H1 (cell line): ENCODE data around the gene UBA5. TPM values are rescaled to one million over a fixed set of nuclear protein-coding genes. Genes with fewer than 3 reads are reported as not detected.

ENCODE experiments used
- CTCF ChIA-PET: fragments of 300-600 bp; sonication (Branson Sonifier 250); formaldehyde crosslinking; loops from one replicate; lab custom pipeline; 2021; ENCODE audit not compliant: partially characterized antibody; lab: Charles Lee
- POLR2A ChIA-PET: fragments of 300-600 bp; sonication (Branson Sonifier 250); formaldehyde crosslinking; loops from one replicate; lab custom pipeline; 2021; ENCODE audit warnings: inconsistent platforms; ENCODE audit not compliant: partially characterized antibody; lab: Charles Lee
- DNase-seq, 2 experiments: peaks; one replicate each; pipeline versions ENCODE4 v3.0.0 to v3.0.0-alpha.2; 2010 to 2022; ENCODE audit warnings: low spot score in 2 of 2, low read depth in 1 of 2, mixed read lengths in 1 of 2
- FAIRE-seq: peaks from 2 replicates; lab custom pipeline; 2011; peaks lifted over from hg19 to GRCh38; lab: Jason Lieb, UNC
- H2AFZ ChIP-seq: 2 replicates; pipeline ENCODE4 v1.8.1; 2012; ENCODE audit warnings: low read length, inconsistent platforms
- H2AK5ac ChIP-seq: 2 replicates; pipeline ENCODE4 v1.6.1; 2013; ENCODE audit warnings: low read depth, low read length
- H2BK120ac ChIP-seq: replicated peaks from 2 replicates; pipeline ENCODE3; 2013; ENCODE audit warnings: low read depth, low read length, inconsistent platforms
- H2BK12ac ChIP-seq: 2 replicates; pipeline ENCODE4 v1.6.1; 2013; ENCODE audit warnings: low read depth, low read length
- H2BK15ac ChIP-seq: 2 replicates; pipeline ENCODE4 v1.6.1; 2013; ENCODE audit warnings: low read length
- H2BK20ac ChIP-seq: 2 replicates; pipeline ENCODE4 v1.6.1; 2013; ENCODE audit warnings: low read length
- H2BK5ac ChIP-seq: 2 replicates; pipeline ENCODE4 v1.6.1; 2013; ENCODE audit warnings: low read depth, low read length
- H3K14ac ChIP-seq: 2 replicates; pipeline ENCODE4 v1.6.1; 2013; ENCODE audit warnings: inconsistent platforms; ENCODE audit not compliant: insufficient read length
- H3K18ac ChIP-seq: 2 replicates; pipeline ENCODE4 v1.6.1; 2013; ENCODE audit warnings: low read length; ENCODE audit errors: extremely low read depth
- H3K23ac ChIP-seq: 2 replicates; pipeline ENCODE4 v1.6.1; 2013; ENCODE audit warnings: inconsistent platforms; ENCODE audit not compliant: insufficient read length
- H3K23me2 ChIP-seq: 2 replicates; pipeline ENCODE4 v1.6.1; 2013; ENCODE audit warnings: low read depth, low read length
- H3K27ac ChIP-seq: 2 replicates; pipeline ENCODE4 v1.6.1; 2011; ENCODE audit warnings: low read depth, low read length, inconsistent platforms
- H3K27me3 ChIP-seq, 4 experiments: replicated peaks in 1 of 4; 1 replicate in 1 of 4; 2 replicates in 3 of 4; pipeline versions ENCODE4 v1.6.1 to v1.8.1; 2011 to 2013; ENCODE audit warnings: low read length in 3 of 4, mild to moderate bottlenecking in 3 of 4, inconsistent platforms in 2 of 4, mixed read lengths in 2 of 4, moderate library complexity in 1 of 4; ENCODE audit not compliant: control insufficient read depth in 3 of 4, insufficient read depth in 3 of 4; ENCODE audit errors: extremely low read depth in 1 of 4
- H3K36me3 ChIP-seq, 4 experiments: 2 replicates each; pipeline versions ENCODE4 v1.6.1 to v1.8.1; 2011 to 2013; ENCODE audit warnings: mild to moderate bottlenecking in 4 of 4, low read length in 3 of 4, moderate library complexity in 2 of 4, control low read depth in 1 of 4, inconsistent platforms in 1 of 4; ENCODE audit not compliant: insufficient read depth in 4 of 4, control insufficient read depth in 2 of 4
- H3K4ac ChIP-seq: replicated peaks from 2 replicates; pipeline ENCODE3; 2013; ENCODE audit warnings: low read length, low read depth, mixed read lengths, inconsistent platforms; ENCODE audit not compliant: insufficient read length
- H3K4me1 ChIP-seq, 4 experiments: replicated peaks in 1 of 4; 1 replicate in 1 of 4; 2 replicates in 3 of 4; pipeline versions ENCODE4 v1.6.1 to v1.8.1; 2011 to 2013; ENCODE audit warnings: low read length in 3 of 4, inconsistent platforms in 2 of 4, mixed read lengths in 1 of 4; ENCODE audit not compliant: insufficient read depth in 4 of 4, control insufficient read depth in 3 of 4
- H3K4me2 ChIP-seq, 2 experiments: 2 replicates each; pipeline versions ENCODE4 v1.6.1 to v1.8.1; 2011 to 2013; ENCODE audit warnings: low read depth in 2 of 2, low read length in 2 of 2, control low read depth in 1 of 2, inconsistent platforms in 1 of 2, mild to moderate bottlenecking in 1 of 2; ENCODE audit not compliant: insufficient read depth in 1 of 2
- H3K4me3 ChIP-seq, 4 experiments: fragments of 200-600, 300-600 bp in 1 of 4; sonication (generic), shearing (Covaris generic), sonication (Bioruptor Twin) in 1 of 4; 2 replicates each; pipeline versions ENCODE4 v1.5.1 to v1.8.1; 2011 to 2016; ENCODE audit warnings: low read length in 4 of 4, low read depth in 3 of 4, control low read depth in 2 of 4, inconsistent platforms in 2 of 4, mild to moderate bottlenecking in 2 of 4, mixed read lengths in 1 of 4, moderate library complexity in 1 of 4; ENCODE audit not compliant: insufficient read depth in 2 of 4; ENCODE audit errors: extremely low read depth in 1 of 4
- H3K56ac ChIP-seq: replicated peaks from 2 replicates; pipeline ENCODE3; 2013; ENCODE audit warnings: low read depth, mild to moderate bottlenecking, mixed read lengths, low read length, inconsistent platforms; ENCODE audit not compliant: insufficient read length
- H3K79me1 ChIP-seq: 2 replicates; pipeline ENCODE4 v1.6.1; 2013; ENCODE audit warnings: low read depth, low read length, control low read depth
- H3K79me2 ChIP-seq, 2 experiments: 2 replicates each; pipeline versions ENCODE4 v1.6.1 to v1.8.1; 2012 to 2013; ENCODE audit warnings: low read length in 2 of 2, mild to moderate bottlenecking in 2 of 2, inconsistent platforms in 1 of 2; ENCODE audit not compliant: insufficient read depth in 2 of 2, control insufficient read depth in 1 of 2
- H3K9ac ChIP-seq, 4 experiments: replicated peaks in 1 of 4; 1 replicate in 1 of 4; 2 replicates in 3 of 4; pipeline versions ENCODE4 v1.6.1 to v1.8.1; 2011 to 2013; ENCODE audit warnings: low read depth in 3 of 4, low read length in 3 of 4, control low read depth in 2 of 4, mild to moderate bottlenecking in 2 of 4, moderate library complexity in 2 of 4, inconsistent platforms in 1 of 4; ENCODE audit errors: extremely low read depth in 1 of 4
- H3K9me3 ChIP-seq, 2 experiments: 2 replicates each; pipeline versions ENCODE4 v1.6.1 to v1.8.1; 2012 to 2013; ENCODE audit warnings: mild to moderate bottlenecking in 2 of 2, moderate library complexity in 2 of 2, control low read depth in 1 of 2, inconsistent platforms in 1 of 2, low read depth in 1 of 2, low read length in 1 of 2, mixed read lengths in 1 of 2; ENCODE audit not compliant: insufficient read depth in 2 of 2
- H4K20me1 ChIP-seq, 2 experiments: replicated peaks in 1 of 2; 2 replicates each; pipeline versions ENCODE3 to v1.8.1; 2011 to 2013; ENCODE audit warnings: inconsistent platforms in 2 of 2, low read length in 2 of 2, mild to moderate bottlenecking in 1 of 2; ENCODE audit not compliant: insufficient read depth in 2 of 2, control insufficient read depth in 1 of 2
- H4K5ac ChIP-seq: 2 replicates; pipeline ENCODE4 v1.6.1; 2013; ENCODE audit warnings: low read length, low read depth, mixed read lengths, inconsistent platforms; ENCODE audit not compliant: insufficient read length
- H4K8ac ChIP-seq: 2 replicates; pipeline ENCODE4 v1.8.0; 2013; ENCODE audit warnings: mild to moderate bottlenecking, moderate library complexity, low read length, inconsistent platforms; ENCODE audit not compliant: insufficient read depth; ENCODE audit errors: extremely low read depth
- H4K91ac ChIP-seq: replicated peaks from 2 replicates; pipeline ENCODE3; 2013; ENCODE audit warnings: low read length, mixed read lengths, inconsistent platforms; ENCODE audit not compliant: insufficient read length
- CREB1 ChIP-seq: IDR thresholded peaks from 2 replicates; pipeline ENCODE4 v1.6.1; 2012; ENCODE audit warnings: inconsistent platforms
- E2F6 ChIP-seq: IDR thresholded peaks from 2 replicates; pipeline ENCODE4 v1.6.1; 2012; ENCODE audit warnings: inconsistent platforms
- GABPA ChIP-seq: IDR thresholded peaks from 2 replicates; pipeline ENCODE4 v1.6.1; 2011; ENCODE audit warnings: mild to moderate bottlenecking, low read length, moderate library complexity, borderline replicate concordance; ENCODE audit not compliant: insufficient read depth
- KDM4A ChIP-seq: IDR thresholded peaks from one replicate; pipeline ENCODE4 v1.7.1; 2012; ENCODE audit warnings: low read depth, mild to moderate bottlenecking, moderate library complexity, low read length, inconsistent platforms; ENCODE audit not compliant: severe bottlenecking
- NANOG ChIP-seq: IDR thresholded peaks from 2 replicates; pipeline ENCODE4 v1.6.1; 2011; ENCODE audit warnings: low read length, low read depth, mild to moderate bottlenecking, inconsistent platforms; ENCODE audit not compliant: insufficient read depth, poor library complexity, severe bottlenecking
- POLR2AphosphoS5 ChIP-seq: IDR thresholded peaks from 2 replicates; pipeline ENCODE4 v1.6.1; 2011; ENCODE audit warnings: low read depth, low read length
- RBBP5 ChIP-seq: IDR thresholded peaks from 2 replicates; pipeline ENCODE4 v1.7.1; 2012; ENCODE audit warnings: low read depth, mild to moderate bottlenecking, inconsistent platforms, low read length, moderate library complexity, borderline replicate concordance
- TAF1 ChIP-seq: IDR thresholded peaks from 2 replicates; pipeline ENCODE4 v1.6.1; 2011; ENCODE audit warnings: mild to moderate bottlenecking, low read depth, low read length
- WGBS, 2 experiments: shearing (Covaris generic) in 1 of 2; methylation state at CpG; one replicate each; pipeline versions ENCODE4 v1.1.6 to v1.1.7; 2013 to 2015; ENCODE audit warnings: low lambda C conversion rate in 2 of 2, mixed read lengths in 2 of 2, inconsistent platforms in 1 of 2, low coverage in 1 of 2, missing lambda C conversion rate in 1 of 2; ENCODE audit not compliant: insufficient replicate concordance in 2 of 2, insufficient coverage in 1 of 2, insufficient read length in 1 of 2; ENCODE audit errors: extremely low coverage in 1 of 2, missing lambda C conversion rate in 1 of 2; 5-methylcytosine and 5-hydroxymethylcytosine counted together
- long read RNA-seq, 2 experiments: library from RNA in 1 of 2; library from capped mRNA in 1 of 2; stranded (forward); transcript quantifications; one replicate each; pipeline ENCODE4 v2.0.0, GENCODE V29; 2021; ENCODE audit warnings: inconsistent platforms in 1 of 2
- polyA minus RNA-seq, 3 experiments: library from RNA; depleted of rRNA, polyadenylated mRNA; stranded (reverse); fragments of >200 nt; gene quantifications; 1 replicate in 2 of 3; 2 replicates in 1 of 3; pipeline ENCODE4 v1.2.3, GENCODE V29; 2011
- polyA plus RNA-seq, 7 experiments: library from polyadenylated mRNA; depleted of rRNA in 3 of 7; stranded (reverse) in 5 of 7; unstranded in 2 of 7; fragments of >200 nt in 5 of 7; fragments of 200-250 nt in 2 of 7; gene quantifications; 1 replicate in 5 of 7; 2 replicates in 1 of 7; 4 replicates in 1 of 7; pipeline versions ENCODE4 v1.2.1 to v1.2.3, GENCODE V29; 2011 to 2013; ENCODE audit warnings: missing spikeins in 2 of 7, mixed read lengths in 2 of 7
- total RNA-seq: library from RNA; stranded (reverse); fragmentation: NEBNext Ultra II Directional; extraction: Animal tissue kit (Norgen Biotek cat#: 25700); gene quantifications from 2 replicates; pipeline ENCODE4 v1.2.1, GENCODE V29; 2021

Gene UBA5
- total RNA-seq (28.0 and 28.7 TPM in 2 replicates), polyA plus RNA-seq (2011; rRNA removed) (11.0 and 15.5 TPM in 2 replicates), polyA minus RNA-seq (2011; rRNA and poly(A)+ RNA removed) (15.4 and 28.5 TPM in 2 replicates)
- 27.3 TPM for polyA plus RNA-seq (2011; cell fraction: cytosol; rRNA removed)
- polyA plus RNA-seq (2011; cell fraction: nucleus; rRNA removed) = 29.8 TPM
- polyA plus RNA-seq (2012, experiment 1 of 2) = 21.6 to 38.5 TPM (median 22.8 TPM) in 4 replicates
- 3.1 TPM for polyA plus RNA-seq (2012, experiment 2 of 2)
- 20.4 TPM for polyA plus RNA-seq (2013, experiment 1 of 2)
- polyA plus RNA-seq (2013, experiment 2 of 2) = 21.0 TPM
- 43.0 TPM for polyA minus RNA-seq (2011; cell fraction: cytosol; rRNA and poly(A)+ RNA removed)
- 52.8 TPM for polyA minus RNA-seq (2011; cell fraction: nucleus; rRNA and poly(A)+ RNA removed)
- long read RNA-seq, experiment 1, transcript UBA5-202 (12 exons, 3,705 nt) = major isoform, 6 of 21 reads
- long read RNA-seq, experiment 1, partial matches to known transcripts = 9 of 21 reads
- long read RNA-seq, experiment 1, other reads (novel, unspliced or antisense) = 6 of 21 reads
- long read RNA-seq, experiment 2, partial matches to known transcripts = 8 of 9 reads
- long read RNA-seq, experiment 2, other reads (novel, unspliced or antisense) = 1 of 9 reads

- H3K79me1 ChIP-seq = no peaks in the 10 kb centered on the region
- H3K27ac ChIP-seq = peak within 1 kb of the TSS; percentile 78
- H3K4ac ChIP-seq = no peak within 1 kb of the TSS
- no peaks in the 10 kb centered on the region; a peak in 1 of 7 replicates for H3K4me1 ChIP-seq
- peak within 1 kb of the TSS; percentile 1; the same call in 1 of the 2 replicates for H2BK15ac ChIP-seq
- H3K23me2 ChIP-seq = peaks cover 11% of the 10 kb centered on the region
- ChIA-PET POLR2A (interaction anchor here (0.6 to 1.3 kb wide), 4 partner anchors 10 to 22 kb away, joined by 3 to 4 read pairs (median 3); no protein-coding TSS in a partner anchor), CTCF (interaction anchor here (0.6 to 1.7 kb wide), 5 partner anchors 12 to 1988 kb away, joined by 3 to 12 read pairs (median 3); no protein-coding TSS in a partner anchor)
- H4K91ac ChIP-seq = peak within 1 kb of the TSS; percentile 67
- H3K23ac ChIP-seq = no peak within 1 kb of the TSS
- H3K9me3 ChIP-seq = no peaks in the 10 kb centered on the region
- peak within 1 kb of the TSS; percentile 38 for H3K56ac ChIP-seq
- H4K8ac ChIP-seq = peak within 1 kb of the TSS; percentile 98
- H3K9ac ChIP-seq = peak within 1 kb of the TSS; percentile 77 to 93 (median 84)
- H3K4me2 ChIP-seq = peak within 1 kb of the TSS; percentile 73 to 99
- 1% methylated on average over 61 of the region's 64 CpGs; no CpG with 5 or more reads in 1 of the 2 experiments for WGBS, 2 experiments
- no peak within 1 kb of the TSS for H2BK120ac ChIP-seq
- H3K27me3 ChIP-seq = no peaks in the 10 kb centered on the region
- DNase-seq (peak in 1 of 2 experiments; percentile 83), FAIRE-seq (no peak)
- no peaks in the 10 kb centered on the region for H3K36me3 ChIP-seq
- H3K18ac ChIP-seq = peak within 1 kb of the TSS; percentile 78
- peak within 1 kb of the TSS; percentile 98 for H2AFZ ChIP-seq
- H2AK5ac ChIP-seq = no peak within 1 kb of the TSS
- no peak within 1 kb of the TSS for H2BK12ac ChIP-seq
- H4K20me1 ChIP-seq = no peaks in the 10 kb centered on the region
- peak within 1 kb of the TSS; percentile 65 for H4K5ac ChIP-seq
- H3K79me2 ChIP-seq = peaks cover 4 to 29% of the 10 kb centered on the region in 2 experiments; a peak in 3 of 4 replicates
- peak within 1 kb of the TSS; percentile 90 to 96 (median 94) for H3K4me3 ChIP-seq
- peak within 1 kb of the TSS; percentile 50 for H2BK5ac ChIP-seq
- no peak within 1 kb of the TSS for H2BK20ac ChIP-seq
- no peak within 1 kb of the TSS for H3K14ac ChIP-seq
- TF ChIP-seq CREB1 (no peak), RBBP5 (peak; percentile 95), KDM4A (peak; percentile 57), POLR2AphosphoS5 (peak; percentile 66), E2F6 (peak; percentile 18; the same call in 1 of the 2 replicates), GABPA (peak; percentile 88), TAF1 (peak; percentile 72), NANOG (no peak)
Measured at GRCh38 chr3:132660052-132660810, at the start of gene UBA5. Gene UBA5, plus strand, starts transcription at chr3:132660329. Its CDS starts 209 bp downstream, at chr3:132660538.
